GM12864 (cell line): ENCODE measurements around the gene BZW1.
"Not testable (repeated sequence)": the region's sequence is repeated elsewhere in the genome, so short reads cannot be mapped to it uniquely, and the experiment has no call there.

Source experiments
- DNase-seq: peaks from one replicate; pipeline ENCODE4 v3.0.0-alpha.2; 2011; ENCODE audit warnings: low read depth
- H3K4me3 ChIP-seq: 2 replicates; pipeline ENCODE4 v1.5.1; 2011; ENCODE audit warnings: mild to moderate bottlenecking, low read depth, low read length, control low read depth
- TF ChIP-seq, protein P1 (sequence below): IDR thresholded peaks from 2 replicates; pipeline ENCODE4 v1.5.1; 2011; ENCODE audit warnings: low read depth, mild to moderate bottlenecking, moderate library complexity, low read length, control low read depth, inconsistent platforms; ENCODE audit errors: missing control alignments

The BZW1 gene

DNA sequence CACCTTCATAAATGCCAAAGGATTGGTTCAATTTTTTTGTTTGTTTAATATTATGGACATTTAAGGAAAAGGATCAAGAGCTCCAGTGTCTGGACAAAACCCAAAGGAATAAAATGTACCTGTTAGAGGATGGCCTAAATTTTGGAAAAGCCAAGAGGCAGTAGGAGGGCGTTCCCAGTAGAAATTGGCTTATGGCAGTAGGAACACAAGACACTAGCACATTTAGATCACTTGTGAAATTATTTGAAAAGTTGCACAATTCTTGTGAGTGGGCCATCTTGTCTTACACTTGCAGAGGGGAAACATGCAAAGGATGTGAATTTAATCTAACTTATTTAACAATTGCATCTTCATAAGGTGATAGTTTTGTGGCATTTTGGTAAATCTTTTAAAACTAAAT, 3.2 kb downstream of the BZW1 start:
- no peak overlapping the region for H3K4me3 ChIP-seq
- DNase-seq = no peak
- TF ChIP-seq, protein P1, sequence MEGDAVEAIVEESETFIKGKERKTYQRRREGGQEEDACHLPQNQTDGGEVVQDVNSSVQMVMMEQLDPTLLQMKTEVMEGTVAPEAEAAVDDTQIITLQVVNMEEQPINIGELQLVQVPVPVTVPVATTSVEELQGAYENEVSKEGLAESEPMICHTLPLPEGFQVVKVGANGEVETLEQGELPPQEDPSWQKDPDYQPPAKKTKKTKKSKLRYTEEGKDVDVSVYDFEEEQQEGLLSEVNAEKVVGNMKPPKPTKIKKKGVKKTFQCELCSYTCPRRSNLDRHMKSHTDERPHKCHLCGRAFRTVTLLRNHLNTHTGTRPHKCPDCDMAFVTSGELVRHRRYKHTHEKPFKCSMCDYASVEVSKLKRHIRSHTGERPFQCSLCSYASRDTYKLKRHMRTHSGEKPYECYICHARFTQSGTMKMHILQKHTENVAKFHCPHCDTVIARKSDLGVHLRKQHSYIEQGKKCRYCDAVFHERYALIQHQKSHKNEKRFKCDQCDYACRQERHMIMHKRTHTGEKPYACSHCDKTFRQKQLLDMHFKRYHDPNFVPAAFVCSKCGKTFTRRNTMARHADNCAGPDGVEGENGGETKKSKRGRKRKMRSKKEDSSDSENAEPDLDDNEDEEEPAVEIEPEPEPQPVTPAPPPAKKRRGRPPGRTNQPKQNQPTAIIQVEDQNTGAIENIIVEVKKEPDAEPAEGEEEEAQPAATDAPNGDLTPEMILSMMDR = no peak

DNA sequence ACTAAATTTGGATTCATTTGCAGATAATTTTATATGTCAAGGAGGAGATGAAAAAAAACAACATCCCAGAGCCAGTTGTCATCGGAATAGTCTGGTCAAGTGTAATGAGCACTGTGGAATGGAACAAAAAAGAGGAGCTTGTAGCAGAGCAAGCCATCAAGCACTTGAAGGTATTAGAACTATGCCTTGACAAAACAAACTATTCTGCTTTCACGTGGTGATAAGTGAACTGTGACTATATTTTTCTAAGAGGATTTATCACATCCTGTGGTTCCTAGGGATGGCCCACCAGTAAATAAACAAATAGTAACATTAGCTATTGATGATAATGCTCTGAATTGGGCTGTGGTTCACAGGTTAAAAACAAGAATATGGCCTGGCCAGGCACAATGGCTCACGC, 7.0 kb downstream of the BZW1 start:
- not testable (repeated sequence) for DNase-seq, H3K4me3 ChIP-seq

DNA sequence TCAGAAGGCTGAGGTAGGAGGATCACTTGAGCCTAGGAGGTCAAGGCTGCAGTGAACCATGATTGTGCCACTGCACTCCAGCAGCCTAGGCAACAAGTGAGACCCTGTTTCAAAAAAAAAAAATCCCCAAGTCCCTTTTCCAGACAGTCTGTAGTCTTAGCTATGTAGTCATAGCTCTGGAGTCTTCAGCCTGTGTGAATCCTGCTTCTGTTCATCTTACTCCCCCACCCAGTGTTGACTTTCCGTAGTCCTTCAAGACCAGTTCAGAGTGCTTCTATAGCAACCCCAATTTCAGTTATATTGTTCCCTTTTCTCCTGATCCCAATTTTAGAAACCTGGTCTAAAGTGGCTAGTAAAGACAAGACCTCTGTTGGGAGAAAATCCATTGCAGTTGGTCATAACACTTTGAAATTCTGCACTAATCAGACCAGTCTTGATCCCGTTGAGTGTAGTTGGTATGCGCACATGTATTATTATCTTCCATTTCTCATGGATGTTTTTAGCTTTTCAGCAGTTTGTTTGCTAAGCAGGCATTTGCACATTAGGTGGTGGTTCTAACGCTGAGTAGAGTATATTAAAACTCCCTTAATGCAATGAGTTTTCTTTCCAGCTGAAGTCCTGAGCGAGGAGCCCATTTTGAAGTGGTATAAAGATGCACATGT, 9.0 kb downstream of the BZW1 start:
- TF ChIP-seq, protein P1 = no peak
- DNase-seq = no peak
- no peak overlapping the region for H3K4me3 ChIP-seq

DNA sequence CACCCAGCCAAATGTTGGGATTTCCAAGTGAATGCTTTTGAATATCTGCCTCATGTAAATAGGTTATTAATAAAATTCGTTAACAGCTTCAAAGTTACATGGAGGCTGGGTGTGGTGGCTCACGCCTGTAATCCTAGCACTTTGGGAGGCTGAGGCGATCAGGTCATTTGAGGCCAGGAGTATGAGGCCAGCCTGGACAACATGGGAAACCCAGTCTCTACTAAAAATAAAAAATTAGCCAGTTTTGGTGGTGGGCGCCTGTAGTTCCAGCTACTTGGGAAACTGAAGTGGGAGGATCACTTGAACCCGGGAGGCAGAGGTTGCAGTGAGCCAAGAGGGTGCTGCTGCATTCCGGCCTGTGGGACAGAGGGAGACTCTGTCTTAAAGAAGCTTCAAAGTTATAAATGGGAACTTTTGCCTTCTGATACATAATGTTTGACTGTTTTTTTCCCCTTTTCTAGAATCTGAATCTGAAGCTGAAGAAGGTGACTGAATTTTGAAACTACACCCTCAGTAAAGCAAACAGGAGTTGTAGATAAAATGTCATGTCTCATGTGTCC, 10.1 kb downstream of the BZW1 start:
- H3K4me3 ChIP-seq = no peak overlapping the region
- TF ChIP-seq, protein P1 = no peak
- DNase-seq = no peak

DNA sequence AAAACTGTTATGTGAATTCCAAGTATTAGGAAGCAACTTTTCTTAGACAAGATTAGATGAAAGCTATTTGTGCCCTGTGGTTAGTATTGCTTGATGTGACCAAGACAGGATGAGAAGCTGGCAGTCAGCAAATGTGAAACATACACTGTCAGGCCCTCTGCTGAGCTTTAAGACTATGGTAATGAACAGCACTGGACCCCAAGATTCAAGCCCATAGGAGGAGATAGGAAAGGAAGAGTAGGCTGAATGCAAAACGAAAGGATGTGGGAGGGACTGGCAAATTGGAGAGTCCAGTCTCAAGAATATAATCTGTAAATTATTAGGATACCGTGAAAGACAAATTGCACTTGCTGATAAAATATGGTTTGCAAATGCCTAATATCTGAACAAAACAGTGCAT, 16.4 kb downstream of the BZW1 start:
- no peak for DNase-seq
- TF ChIP-seq, protein P1 = no peak
- no peak overlapping the region for H3K4me3 ChIP-seq

DNA sequence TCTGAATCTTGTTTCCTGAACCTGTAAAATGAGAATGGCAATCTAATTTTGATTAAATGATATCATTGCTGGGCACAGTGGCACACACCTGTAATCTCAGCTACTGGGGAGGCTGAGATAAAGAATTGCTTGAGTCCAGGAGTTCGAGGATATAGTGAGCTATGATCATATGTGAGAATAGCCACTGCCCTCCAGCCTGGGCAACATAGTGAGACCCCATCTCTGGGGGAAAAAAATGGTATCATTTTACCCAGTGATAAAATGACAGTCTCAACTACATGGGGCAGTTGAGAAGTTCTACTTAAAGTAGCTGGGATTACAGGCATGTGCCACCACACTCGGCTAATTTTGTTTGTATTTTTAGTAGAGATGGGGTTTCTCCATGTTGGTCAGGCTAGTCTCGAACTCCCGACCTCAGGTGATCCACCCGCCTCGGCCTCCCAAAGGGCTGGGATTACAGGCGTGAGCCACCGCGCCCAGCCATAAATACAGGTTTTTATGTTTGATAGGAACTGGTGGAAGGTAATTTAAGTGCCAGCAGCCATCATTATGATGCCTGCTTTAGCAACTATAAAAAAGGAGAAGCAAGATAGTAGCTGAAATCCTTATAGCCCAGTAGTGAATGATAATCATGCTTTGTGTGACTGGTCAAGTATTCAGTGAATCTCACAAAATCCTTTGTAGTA, 17.0 kb downstream of the BZW1 start:
- DNase-seq = no peak
- TF ChIP-seq, protein P1 = no peak
- H3K4me3 ChIP-seq = no peak overlapping the region

DNA sequence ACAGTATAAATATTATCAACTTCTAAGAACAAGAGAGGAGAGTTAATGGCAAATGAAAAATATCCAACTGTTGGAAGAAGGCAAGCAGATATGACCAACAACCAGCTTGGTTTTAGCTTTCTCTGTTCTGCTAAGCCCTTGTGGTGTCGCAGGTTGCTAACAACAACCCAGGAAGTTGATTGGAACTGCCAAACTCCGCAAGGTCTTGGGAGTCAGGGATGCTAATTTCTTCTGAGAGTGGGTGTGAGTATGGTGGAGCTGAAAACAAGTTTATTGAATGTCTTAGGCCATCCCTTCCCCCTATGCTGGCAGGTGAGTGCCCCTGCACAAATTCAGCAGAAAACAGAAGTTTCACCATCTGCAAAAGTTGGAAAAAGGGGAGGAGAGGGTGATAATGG, 17.5 kb downstream of the BZW1 start:
- no peak overlapping the region for H3K4me3 ChIP-seq
- TF ChIP-seq, protein P1 = no peak
- DNase-seq = no peak
